CD4-positive, alpha-beta T cell treated with Interleukin-15 for 4 hours (primary cell): ENCODE results near the gene HTATIP2.
A peak's percentile ranks its signal among the peaks of the same experiment; 100 is the strongest.
"Not testable (repeated sequence)": the region's sequence is repeated elsewhere in the genome, so short reads cannot be mapped to it uniquely, and the experiment has no call there.

Source experiments
- DNase-seq: peaks from one replicate; pipeline ENCODE4 v3.0.0-alpha.2; 2020; ENCODE audit warnings: low spot score

The HTATIP2 gene

GRCh38 chr11:20372081-20372626, 8.6 kb downstream of the HTATIP2 start:
- no peak for DNase-seq

DNA sequence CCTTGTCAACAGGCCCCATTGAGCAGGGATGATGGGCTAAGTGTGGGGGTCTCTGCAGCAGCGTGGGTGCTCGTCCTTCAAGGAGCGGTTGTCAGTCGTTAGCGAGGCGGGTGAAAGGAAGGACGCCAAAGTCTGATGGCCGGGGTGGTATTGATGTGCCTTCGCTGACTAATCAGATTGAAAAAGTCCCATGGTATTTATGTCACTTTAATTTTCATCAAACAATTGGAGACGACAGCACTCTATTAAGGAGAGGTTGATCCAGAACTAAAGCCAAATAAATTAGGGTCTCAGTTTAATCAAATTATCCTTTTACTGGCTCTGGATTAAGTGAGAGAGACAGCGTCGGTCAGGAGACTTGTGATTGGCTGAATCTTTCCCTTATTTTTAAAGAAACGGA, 9.6 kb downstream of the HTATIP2 start:
- no peak for DNase-seq

DNA sequence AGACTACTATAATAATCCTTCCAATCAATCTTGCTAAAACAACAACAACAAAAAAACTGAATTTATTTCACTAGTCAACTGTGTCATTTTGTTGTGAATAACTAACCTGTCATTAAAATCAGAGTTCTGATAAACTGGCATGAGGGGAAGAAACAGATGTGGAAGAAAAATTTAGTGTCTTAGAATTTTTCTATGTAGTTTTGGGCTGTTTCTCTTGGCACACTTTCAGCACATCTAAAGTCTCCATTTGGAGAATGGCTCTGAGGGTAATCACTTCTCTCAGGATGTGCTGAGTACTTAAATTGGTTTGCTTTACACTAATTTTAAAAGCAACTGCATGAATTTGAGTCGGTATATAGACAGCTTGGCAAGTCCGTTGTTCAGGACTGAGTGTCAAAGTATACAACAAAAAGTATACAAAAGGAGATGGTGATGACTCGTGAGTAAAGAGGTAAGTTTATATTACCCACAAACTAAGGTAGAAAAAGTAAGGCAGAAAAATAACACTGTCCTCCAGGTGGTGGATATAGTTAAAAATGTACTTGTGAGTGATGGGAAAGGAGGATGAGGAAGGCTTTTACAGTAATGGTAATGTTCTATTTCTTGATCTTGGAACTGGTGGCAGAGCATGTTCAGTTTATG, 10.2 kb downstream of the HTATIP2 start:
- no peak for DNase-seq

DNA sequence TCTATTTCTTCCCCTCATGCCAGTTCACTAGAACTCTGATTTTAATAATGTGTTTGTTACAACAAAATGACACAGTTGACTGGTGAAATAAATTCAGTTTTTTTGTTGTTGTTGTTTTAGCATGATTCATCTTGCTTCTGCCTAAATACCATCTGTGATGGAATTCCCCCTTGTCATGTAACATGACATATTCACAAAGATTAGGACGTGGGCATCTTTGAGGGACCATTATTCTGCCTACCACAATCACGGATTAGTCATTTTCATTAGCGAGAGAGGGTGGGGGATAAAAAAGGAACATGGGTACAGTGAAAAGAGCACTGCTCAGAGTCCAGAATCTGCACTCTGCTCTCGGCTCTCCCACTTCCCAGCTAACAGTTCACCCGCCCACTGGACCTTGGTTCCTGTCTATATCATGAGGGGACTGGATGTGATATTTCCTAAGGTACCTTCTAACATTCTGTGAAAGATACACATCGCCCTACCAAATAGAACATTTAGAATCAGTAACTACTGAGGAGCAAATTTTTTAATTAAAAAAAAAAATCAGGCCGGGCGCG, 11.3 kb downstream of the HTATIP2 start:
- DNase-seq: no peak

GRCh38 chr11:20376162-20376730, 12.7 kb downstream of the HTATIP2 start:
- DNase-seq: no peak

DNA sequence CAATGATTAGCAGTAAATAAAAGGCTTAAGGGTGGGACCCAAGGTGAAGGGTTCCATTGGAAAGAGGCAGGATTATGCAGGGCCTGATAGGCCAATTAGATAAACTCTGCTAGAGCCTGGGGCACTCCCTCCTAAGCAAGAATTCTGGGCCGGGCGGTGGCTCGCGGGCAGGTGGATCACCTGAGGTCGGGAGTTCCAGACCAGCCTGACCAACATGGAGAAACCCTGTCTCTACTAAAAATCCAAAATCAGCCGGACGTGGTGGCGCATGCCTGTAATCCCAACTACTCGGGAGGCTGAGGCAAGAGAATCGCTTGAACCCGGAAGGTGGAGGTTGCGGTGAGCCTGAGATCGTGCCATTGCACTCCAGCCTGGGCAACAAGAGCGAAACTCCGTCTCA, 22.5 kb downstream of the HTATIP2 start:
- not testable (repeated sequence) for DNase-seq

GRCh38 chr11:20387261-20388095, 24.0 kb downstream of the HTATIP2 start, which contains the start of gene PRMT3:
Gene PRMT3 (plus strand): TSS chr11:20387716. CDS start chr11:20387747, 31 bp downstream.
- peak; percentile 96 for DNase-seq

GRCh38 chr11:20388096-20389055, 24.9 kb downstream of the HTATIP2 start:
- no peak for DNase-seq

DNA sequence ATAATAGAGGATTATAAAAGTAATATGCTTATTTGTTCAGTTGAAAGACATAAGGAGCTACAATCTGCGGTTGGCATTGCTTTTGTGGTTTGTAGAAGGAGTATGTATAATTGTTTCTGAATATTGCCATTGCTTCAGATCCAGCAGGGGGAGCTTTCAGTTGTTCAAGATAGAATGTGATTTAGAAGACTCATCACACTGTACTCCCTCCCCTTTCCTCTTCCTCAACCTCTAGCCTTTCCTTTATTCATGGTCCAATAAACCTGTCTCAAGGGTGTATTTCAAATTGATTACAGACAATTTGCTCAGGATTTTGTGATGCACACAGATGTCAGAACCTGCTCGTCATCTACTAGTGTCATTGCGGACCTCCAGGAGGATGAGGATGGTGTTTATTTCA, 33.8 kb downstream of the HTATIP2 start:
- peak; percentile 32 for DNase-seq

GRCh38 chr11:20399498-20399897, 36.0 kb downstream of the HTATIP2 start:
- no peak for DNase-seq

DNA sequence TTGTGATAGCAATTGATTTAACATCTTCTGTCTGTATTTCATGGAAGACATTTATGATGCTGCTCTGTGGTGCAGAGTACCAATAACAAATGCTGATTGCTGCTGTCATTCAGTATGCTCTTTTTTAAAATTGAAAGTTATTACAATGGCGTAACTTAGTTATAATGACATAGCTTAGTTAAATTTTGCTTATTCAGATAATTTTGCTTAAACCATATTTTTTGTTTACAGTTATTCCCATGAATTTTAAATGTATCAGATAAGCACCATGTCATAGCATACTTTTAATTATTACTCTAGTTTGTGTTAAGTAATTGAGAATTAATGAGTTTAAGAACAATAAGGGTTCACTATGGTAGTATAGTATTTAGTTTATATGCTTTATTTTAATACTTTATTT, 39.5 kb downstream of the HTATIP2 start:
- DNase-seq: no peak

- no peak for DNase-seq
Measured at GRCh38 chr11:20406484-20406883, 43.0 kb downstream of the HTATIP2 start.

GRCh38 chr11:20407344-20407743, 43.8 kb downstream of the HTATIP2 start:
- DNase-seq: no peak

DNA sequence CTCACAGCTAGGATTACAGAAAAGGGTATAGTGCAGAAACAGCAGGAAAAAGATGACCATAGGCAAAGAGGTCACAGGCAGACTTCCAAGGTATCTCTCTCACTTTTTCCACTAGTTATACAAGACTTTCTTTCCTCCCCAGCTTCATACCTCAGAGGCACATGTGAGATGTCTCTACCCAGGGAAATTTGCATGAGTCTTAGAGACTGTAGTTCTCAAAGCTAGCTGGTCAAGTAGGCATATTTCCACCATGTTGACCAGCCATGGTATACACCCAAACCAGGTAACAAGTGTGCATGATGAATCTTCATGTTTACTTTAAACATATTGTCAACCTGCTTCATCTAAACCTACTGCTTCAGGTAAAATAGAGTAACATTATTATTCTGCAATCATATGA, 51.9 kb downstream of the HTATIP2 start:
- DNase-seq: no peak

DNA sequence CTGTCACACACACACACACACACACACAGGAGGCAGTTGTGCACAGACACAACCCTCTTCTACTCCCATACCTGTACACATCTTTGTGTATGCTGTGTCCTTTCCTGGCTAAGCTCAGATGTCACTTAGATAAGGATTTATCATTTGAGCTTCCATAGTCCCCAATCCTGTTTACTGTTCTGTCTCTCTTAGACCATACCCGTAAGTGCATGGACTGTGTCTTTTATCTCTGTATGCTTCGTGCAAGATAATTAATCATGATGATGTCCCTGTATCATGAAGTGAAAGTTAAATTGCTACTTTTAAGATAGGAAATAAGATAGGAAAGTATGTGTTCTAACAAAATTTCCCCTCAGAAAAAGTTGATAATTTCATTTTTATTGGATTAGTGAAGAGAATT, 54.3 kb downstream of the HTATIP2 start:
- no peak for DNase-seq

DNA sequence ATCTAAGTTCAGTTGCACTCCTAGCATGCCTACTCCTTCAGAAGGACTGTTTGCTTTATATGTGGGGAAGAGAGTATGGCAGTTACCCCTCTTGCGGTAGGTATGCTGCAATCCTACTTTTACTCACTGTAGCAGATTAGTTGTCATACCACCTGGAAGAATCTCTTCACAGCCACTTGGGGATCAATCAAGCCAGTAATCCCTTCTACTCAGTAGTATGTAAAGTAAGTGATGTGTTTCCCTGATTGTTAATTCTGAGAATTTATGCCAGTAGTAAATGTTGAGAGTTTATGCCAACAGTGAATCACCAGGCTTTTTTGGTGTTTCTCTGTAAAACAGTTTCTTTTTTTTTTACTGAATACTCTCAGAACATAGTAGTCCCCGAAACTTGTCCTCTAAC, 58.4 kb downstream of the HTATIP2 start:
- no peak for DNase-seq

GRCh38 chr11:20429216-20429615, 65.7 kb downstream of the HTATIP2 start:
- DNase-seq: no peak
